Tibial nerve (tissue), 3 donors: ENCODE measurements around the gene DRICH1.
"Not testable (repeated sequence)": the region's sequence is repeated elsewhere in the genome, so short reads cannot be mapped to it uniquely, and the experiment has no call there.

Experiments used
- POLR2A ChIP-seq, 2 donors: fragments of 450-650 bp; IDR thresholded peaks; one replicate each; pipeline ENCODE4 v1.6.1; 2017; ENCODE audit warnings: antibody characterized with exemption in 2 of 2, mild to moderate bottlenecking in 2 of 2, moderate library complexity in 2 of 2
- TF ChIP-seq, protein P1 (sequence below), 5 experiments: fragments of 200-600 bp in 3 of 5; fragments of 450-650 bp in 2 of 5; sonication (generic) in 3 of 5; IDR thresholded peaks; one replicate each; pipeline ENCODE4 v1.5.1; 2016 to 2019; ENCODE audit warnings: antibody characterized with exemption in 5 of 5, mild to moderate bottlenecking in 3 of 5, moderate library complexity in 2 of 5

DNA sequence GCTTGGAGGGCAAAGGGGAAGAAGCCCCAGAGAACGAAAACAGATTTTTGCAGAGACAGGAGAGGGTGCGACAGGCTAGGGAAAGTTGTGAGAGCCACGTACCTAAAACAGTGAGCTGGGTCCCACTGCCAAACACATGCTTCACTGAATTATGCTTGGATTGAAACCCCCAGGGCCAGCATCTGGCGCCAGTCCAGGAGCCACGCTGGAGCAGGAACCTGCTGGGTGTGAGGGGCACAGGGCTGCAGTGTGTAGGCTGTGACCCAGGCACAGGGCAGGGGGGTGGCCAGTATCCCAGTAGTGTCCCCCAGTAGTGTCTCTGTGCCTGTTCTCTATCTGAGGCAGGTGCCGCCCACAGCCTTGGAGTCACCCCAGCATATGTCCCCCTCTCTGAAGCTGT is 8.1 kb upstream of the DRICH1 start:
- TF ChIP-seq, protein P1, sequence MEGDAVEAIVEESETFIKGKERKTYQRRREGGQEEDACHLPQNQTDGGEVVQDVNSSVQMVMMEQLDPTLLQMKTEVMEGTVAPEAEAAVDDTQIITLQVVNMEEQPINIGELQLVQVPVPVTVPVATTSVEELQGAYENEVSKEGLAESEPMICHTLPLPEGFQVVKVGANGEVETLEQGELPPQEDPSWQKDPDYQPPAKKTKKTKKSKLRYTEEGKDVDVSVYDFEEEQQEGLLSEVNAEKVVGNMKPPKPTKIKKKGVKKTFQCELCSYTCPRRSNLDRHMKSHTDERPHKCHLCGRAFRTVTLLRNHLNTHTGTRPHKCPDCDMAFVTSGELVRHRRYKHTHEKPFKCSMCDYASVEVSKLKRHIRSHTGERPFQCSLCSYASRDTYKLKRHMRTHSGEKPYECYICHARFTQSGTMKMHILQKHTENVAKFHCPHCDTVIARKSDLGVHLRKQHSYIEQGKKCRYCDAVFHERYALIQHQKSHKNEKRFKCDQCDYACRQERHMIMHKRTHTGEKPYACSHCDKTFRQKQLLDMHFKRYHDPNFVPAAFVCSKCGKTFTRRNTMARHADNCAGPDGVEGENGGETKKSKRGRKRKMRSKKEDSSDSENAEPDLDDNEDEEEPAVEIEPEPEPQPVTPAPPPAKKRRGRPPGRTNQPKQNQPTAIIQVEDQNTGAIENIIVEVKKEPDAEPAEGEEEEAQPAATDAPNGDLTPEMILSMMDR (IDR thresholded peaks at IDR 0.05): not testable (repeated sequence)
- not testable (repeated sequence) for TF ChIP-seq POLR2A (IDR thresholded peaks at IDR 0.05)
